NCI-H345 treated with DMSO at 0.1 percent for 48 hours (cell line): ENCODE data around the gene SUSD3.

Experiments
- DNase-seq: peaks from one replicate; lab custom pipeline; 2025; ENCODE audit not compliant: unreplicated experiment; lab: John Stamatoyannopoulos, UW

The SUSD3 gene

DNA sequence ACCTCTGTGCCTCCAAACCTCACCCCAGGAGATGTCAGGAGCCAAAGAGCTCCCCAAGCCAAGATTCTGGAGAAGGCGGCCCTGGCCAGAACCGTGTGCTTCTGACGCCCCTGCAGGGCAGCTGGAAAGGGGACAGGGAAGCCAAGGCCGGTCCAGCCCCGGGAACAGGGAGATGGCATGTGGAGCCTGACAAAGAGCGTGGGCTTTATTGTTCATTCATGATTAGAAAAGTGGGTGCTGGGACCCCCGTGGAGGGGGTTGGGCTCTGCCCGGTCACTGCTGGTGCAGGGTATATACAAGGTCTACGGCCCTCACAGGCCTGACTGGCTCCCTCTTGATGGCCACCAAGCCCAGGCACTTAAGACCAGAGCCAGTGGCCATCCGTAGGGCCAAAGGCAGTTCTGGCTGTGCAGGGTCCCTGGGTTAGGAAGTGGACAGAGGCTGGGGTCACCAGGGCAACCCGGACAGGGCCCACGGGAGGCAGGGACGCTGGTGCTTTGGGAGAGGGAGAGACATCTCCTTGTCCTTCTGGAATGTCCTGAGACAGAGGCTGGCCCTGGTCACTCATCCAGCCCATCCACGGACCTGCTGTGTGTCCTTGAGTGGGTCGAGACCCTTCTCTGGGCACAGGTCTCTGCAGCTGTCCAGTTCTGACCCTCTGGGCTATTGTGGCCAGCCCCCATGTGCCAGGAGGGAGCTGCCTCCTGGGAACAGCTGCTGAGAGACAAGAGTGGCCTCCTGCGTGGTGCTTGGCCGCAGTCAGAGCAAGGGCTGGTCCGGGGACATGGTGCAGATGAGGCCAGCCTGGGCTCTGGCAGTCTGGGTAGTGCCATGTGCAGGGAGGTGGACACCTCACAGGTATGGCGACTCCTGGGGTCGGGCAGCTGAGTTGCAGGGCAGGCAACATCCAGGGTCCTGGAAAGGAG, 63.1 kb downstream of the SUSD3 start:
- DNase-seq: no peak

DNA sequence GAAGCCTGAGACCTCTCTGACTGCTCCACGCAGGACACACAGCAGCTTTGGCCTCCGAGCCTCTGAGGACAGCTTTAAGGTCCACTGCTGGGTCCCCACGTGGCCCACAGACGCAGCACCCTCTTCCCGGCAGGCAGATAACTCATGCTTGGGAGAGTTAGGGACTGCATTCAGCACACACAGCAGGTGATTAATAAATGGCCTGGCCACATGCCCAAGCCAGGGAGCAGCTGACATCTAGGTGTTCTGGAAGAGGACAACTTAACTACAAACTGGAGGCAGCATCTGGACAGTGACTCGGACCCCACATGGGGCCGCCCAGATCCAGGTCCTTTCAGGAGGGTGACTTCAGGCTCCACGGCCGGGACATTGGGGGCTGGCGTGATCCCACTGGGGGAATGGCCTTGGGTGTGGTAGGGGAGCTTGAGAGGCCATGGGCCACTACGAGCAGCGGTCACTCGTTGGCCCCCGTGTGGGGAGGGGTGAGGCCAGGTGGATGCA, 64.3 kb downstream of the SUSD3 start:
- DNase-seq: no peak

DNA sequence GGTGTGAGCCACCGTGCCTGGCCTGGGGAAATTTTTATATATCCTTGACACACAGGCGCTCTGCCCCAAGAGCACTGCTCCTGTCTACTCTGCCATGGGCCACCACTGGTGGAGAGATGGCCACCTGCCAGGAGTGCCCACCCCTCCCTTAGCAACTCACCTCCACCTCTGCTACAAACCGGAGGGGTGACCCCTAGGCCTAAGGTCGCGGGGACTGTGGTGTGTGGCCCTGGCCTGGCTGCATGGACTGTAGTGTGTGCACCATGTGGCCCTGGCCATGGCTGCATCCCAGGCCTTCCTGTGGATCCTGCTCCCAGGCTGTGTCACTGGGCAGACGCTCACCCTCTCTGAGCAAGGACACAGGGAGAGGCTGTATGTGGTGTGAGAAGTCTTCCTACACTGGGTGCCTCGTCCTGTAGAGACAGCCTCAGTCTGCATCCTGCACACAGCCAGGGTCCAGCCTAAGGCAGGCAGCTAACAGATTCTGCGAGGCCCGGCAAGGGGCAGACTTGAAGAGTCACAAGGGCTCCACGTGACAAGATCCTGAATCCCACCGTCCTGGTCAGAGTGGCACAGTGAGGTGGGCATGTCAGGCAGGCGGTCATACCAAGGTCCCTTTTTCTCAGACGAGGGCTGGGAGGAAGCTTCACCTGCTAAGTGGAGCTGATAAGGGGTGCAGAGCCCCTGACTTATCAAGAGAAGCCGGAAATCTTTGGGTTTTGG, 65.2 kb downstream of the SUSD3 start:
- DNase-seq: no peak

DNA sequence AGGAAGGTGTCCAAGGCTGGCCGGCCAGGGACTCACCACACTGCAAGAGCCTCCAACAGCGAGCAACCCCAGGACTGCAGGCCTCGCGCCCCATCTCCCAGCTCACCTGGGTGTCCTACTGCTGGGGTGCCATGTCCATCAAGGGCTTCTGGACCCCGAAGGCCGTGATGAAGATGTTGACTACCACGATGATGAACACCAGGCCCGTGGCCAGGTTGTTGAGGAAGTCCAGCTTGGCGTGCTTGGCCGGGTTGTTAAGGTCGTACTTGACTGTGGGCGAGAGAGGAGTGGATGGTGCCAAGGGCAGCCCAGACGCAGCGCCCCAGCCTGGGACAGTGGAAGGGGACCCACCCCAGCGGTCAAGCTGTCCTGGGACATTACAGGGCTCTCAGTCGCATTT, 66.3 kb downstream of the SUSD3 start:
- no peak for DNase-seq

DNA sequence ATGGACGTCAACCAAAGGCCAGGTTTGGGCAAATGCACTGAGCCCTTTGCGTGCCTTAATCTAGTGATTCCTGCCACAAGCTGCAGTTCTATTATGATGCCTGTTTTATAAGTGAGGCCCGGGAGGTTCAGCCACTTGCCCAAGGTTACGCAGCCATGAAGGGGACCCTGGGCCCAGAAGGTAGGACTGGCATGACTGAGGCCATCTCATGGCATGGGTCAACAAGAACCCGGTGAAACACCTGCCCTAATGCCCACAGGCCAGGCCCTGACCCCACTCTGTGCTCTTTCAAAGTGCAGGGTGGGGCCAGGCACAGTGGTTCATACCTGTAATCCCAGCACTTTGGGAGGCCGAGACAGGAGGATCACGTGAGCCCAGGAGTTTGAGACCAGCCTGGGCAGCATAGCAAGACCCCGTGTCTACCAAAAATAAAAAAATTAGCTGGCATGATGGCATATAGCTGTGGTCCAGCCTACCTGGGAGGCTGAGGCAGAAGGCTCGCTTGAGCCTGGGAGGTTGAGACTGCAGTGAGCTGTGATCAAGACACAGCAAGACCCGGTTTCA, 66.9 kb downstream of the SUSD3 start:
- DNase-seq: no peak

DNA sequence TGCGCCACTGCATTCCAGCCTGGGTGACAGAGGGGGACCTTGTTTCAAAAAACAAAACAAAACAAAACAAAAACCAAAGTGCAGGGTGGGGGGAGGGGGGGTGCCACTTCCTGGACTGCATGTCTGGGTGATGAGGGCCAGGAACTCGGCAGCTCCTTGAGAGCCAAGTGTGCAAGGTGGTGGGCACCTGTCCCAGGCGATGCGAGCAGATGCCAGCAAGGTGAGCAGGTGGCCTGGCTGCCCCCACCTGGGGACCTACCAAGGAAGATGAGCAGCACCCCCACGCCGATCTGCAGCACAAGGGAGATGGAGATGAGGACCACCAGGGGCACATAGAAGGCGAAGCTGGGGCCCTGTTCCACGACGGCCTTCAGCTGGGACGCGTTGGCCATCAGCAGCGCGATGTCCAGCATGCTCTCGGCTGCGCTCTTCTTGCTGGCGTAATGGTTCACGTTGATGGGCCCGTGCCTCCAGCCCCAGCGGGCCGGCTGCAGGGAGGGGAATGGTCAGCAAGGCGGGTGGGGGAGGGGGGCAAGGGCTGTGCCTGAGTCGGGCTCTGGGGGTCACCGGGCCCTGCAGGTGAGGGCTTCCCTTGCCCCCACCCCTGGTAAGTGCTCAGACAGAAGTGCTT, 67.8 kb downstream of the SUSD3 start:
- no peak for DNase-seq

DNA sequence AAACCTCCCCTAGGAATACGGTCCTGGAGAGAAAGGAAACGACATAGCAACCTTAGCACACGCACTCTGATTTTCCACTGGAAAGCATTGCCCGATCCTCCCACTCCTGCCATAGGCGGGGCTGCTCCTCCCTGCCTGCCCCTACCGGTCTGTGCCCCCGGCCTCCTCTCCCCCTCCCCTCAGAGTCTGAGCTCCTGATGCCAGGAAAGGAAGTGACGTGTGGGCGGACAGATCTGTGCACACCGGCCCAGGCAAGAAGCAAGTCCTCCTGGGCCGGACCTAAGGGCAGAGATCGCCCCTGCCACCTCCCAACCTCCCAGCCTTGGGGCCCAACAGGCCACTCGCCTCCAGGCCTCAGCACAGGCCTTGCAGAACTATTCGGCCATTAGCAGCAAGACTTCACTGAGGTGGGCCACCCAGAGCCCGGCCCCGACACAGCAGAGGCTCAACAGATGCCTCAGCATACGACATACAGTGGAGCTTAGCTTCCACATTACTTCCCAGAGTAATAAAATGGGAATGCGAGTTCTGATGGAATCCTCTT, 68.4 kb downstream of the SUSD3 start:
- DNase-seq: no peak

DNA sequence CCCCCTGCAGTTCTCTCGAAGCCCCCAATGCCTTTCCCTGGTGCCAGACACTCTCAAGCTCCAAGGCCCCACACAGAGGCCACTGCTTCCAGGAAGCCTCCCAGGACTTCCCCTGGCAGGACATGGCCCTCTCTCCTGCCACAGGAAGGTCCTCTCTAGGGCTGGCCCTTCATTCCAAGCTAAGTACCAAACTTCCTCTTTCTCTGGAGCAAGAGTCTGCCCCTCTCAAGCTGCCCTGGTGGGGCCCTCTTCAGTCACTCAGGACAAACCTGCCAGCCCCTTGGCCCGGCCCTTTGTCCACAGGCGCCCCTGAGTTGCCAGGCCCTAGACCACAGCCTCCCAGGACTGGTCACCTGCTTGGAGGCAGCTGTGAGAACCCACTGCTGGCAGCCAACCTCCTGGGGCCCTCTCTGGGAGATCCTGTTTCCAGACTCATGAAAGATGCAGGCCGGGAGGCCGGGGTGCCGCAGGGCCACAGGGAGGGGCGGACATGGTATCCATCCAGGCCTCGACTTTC, 69.0 kb downstream of the SUSD3 start:
- DNase-seq: no peak

DNA sequence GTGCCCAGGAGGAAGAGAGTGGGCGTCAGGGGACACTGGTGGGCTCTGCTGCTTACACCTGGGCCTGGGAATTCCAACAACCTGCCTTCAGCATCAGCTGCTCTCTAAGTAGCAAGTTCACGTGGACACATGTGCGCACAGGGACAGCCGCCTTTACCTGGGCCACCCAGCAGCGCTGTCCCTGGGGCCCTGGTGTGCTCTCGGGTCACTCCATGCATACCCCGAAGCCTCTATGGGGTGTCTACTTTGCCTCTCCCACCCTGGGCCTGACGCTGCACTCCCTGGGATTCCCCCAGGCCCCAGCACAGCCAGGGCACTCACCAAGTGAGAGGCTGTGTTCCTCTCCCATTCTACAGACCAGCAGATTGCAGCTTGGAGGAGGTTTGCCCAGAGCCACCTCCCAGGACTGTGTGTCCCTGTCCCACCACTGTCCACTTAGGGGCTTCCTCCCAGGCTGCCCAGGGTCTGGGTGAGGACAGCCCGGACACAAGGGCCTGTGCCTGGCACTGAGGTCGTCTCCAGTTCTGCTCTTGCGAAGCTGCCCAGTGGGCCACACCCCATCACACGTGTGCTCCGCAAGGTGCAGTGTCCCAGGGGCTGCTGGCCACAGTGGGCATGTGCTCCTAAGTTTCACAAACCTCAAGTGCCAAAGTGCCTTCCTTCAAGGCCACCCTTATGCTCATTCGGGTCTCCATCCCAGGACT, 69.7 kb downstream of the SUSD3 start:
- no peak for DNase-seq

DNA sequence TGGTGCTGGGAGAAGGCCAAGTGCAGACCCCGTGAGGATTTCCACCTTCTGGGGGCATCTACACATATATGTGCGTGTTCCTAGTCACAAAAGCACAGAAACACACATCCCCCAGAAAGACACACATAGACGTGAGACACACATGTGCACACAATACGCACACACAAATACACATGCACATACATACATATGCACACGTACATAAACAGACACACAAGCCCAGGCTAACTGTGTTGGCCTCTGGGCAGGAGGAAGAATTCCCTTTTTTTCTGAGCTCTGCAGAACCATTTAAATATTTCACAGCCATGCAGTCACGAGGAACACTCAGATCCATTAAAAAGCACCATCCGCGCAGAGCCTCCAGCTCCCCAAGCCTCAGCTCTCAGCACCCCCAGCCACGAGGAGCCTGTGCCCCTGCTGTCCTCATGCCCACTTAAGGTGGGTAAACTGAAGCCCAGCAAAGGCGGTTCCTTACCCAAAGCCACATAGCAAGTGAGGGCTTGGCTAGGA, 70.3 kb downstream of the SUSD3 start:
- DNase-seq: no peak

DNA sequence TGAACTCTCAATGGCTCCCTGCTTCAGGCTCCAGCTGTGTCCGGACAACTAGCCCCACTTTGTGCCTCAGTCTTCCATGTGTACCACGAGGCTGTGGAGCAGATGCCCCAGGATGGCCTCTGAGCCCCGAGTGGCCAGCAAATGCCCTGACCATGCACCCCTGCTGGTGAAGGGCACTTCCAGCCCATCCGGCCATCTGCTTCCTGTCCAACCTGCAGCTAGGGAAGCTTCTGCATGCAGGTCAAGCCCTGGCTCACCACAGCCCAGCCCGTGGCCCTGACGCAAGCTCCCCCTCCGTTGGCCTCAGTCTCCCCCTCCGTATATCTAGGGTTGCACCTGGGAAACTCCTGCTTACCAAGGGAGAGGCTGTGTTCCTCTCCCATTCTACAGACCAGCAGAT, 70.8 kb downstream of the SUSD3 start:
- no peak for DNase-seq

DNA sequence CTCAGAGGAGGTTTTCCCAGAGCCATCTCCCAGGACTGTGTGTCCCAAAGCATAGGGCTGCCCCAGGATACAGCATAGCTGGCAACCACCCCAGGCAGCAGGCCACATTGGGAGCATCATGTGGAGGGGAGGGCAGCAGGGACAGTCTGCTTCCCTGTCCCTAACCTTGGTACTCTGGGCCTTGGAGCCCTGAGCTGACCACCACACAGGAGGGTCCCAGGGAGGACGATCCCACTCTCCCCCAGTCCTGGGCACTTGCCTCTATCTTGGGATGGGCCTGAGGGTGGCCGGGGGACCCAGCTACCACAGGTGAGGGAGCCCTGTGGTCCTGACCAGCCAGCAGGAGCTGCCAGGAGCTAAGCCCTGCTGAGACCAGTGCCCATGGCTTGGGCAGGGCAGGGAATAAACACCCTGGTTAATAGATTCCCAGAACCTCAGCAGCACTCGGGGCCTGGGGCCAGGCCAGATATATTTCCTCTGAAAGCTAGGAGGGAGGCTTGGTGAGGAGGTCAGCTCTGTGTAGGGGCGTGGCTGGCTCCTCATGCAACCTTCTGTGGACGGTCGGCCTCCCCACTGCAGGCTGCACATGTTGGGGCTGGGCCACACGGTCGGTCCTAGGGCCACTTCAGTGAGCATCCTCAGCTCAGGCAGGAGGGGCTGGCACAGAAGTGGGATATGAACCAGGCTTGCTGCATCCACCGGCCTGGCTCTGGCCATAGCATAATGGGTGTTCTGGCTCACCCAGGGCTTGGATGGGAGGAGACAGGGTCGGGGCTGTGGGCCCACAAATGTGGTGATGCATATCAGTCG, 71.4 kb downstream of the SUSD3 start:
- DNase-seq: no peak

DNA sequence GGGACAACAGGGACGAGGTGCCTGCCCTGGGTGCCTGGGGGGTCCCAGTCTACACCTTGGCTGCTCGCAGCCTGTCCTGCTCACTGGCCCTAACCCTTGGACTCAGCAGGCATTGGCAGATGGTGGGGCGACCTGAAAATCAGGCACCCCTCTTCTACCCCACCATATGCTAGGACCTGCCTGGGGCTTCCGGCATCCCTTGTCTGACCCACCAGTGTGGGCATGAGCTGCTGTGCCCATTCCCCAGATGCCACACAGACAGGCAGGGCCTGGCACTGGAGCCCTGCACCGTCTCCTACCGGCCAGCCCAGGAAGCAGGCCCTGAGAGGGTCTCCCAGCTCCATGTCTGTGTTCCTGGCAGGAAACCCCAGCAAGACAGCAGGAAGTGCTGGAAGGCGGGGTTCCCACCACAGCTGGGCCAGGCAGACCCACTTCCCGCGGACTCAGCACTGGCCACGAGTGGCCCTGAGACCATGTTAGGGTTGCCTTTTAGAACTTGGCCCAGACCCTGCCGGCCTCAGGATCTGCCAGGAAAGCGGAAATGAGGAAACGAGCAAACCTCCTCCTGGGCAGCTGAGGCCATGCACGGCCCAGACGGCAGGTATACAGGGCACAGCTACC, 72.5 kb downstream of the SUSD3 start:
- DNase-seq: no peak

DNA sequence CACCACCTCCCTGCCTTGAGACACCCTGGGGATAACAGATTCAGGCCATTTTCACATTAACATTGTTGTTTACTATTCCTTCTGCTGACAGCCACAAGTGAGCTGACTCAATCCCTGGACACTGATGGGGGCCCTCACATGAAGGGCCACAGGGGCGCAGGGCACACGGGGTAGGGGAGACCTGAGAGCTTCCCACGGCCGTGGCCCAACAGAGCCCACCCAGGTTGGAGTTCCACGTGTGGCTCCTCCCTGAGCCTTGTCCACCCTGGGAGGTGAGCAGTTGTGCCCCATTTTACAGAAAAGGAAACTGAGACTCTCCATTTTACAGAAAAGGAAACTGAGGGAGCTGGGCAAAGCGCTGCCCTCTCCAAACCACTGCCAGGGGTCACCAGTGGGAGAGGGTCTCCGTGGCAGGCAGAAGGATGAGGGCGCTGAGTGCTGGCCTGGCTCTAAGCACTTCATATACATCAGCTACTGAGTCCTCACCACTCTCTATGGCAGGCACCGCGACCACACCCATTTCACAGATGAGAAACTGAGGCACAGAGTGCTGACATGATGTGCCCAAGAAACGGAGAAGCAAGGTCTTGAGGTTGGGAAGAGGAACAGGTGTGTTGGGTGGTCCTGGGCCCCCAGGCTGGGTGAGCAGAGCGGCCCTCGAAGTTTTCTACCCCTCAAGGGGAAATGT, 73.2 kb downstream of the SUSD3 start:
- no peak for DNase-seq

DNA sequence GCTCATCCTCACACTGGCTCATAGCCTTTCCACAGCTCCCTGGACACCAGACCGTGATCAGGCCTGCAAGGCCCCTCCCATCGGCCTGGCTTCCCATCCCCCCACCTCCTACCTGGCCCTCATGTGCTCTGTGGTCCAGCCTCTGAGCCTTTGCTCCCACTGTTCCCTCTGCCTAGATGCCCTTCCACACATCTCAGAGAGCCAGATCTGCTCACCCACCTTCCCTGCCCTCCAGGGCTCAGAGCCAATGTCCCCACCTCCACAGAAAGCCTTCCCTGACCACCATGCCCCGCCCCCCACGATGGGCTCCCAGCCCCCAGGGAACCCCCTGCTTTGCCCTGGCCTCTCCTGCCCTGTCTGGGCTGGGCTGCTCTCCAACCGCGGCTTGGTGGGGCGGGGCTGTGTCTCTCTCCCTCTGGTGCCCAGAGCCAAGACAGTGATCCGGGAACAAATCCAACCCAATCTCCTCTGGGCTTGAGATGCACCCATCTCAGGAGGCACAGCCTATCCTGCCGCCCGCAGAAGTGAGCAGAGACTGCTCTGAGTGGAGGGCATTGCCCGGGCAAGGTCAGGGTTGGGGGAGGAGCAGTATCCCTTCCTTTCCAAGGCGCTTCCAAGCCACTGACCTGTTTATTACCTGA, 73.9 kb downstream of the SUSD3 start:
- DNase-seq: no peak

DNA sequence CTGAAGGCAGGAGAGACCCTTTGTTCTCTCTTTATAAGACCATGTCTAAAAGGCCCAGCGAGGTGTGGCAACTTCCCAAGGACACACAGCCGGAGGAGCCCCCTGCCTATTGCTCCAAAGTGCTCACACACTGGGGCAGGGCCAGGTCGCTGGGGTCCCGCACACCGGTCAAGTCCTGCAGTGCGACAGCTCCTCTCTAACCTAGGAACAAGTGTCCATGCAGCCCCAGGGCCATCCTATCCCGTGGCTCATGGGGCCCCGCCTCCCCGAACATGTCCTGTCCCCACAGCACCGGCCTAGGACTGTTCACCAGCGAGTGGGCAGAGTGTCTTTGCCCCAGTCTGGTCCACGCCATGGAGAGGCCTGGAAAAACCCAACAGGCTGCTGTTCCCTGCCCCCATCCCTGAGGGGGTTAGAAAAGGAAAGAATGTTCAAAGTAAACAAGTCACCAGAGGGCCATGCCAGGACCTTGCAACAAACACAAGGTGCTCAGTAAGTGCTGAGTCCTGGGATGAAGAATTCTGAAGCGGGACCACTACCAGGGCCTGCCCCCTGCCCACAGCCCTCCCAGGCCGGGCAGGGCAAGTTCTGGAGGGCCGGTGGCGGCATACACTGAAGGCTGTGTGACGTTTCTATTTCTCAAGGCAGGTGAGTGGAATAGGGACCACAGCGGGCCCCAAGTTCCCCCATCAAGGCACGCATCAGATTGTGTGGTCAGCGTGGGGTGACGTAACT, 74.6 kb downstream of the SUSD3 start:
- no peak for DNase-seq

DNA sequence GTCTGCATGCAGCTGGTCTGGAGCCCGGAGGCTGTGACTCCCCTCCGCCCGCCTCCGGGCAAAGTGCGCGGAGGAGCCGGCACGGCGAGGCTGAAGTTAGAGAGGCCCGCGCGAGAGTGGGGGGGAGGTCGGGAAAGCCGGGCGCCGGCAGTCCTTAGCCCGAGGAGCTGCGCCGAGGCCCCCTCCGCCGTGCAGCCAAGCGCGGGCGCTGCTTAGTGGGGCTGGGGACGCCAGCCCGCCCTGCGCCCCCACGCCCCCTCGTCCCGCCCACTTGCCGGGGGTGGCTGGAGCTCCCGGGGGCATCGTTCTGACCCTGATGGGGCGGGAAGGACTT, 75.1 kb downstream of the SUSD3 start:
- no peak for DNase-seq
